Activated gamma-delta T cell (primary cell): Measurements from ENCODE around the gene DNAH10.
"Not testable (repeated sequence)": the region's sequence is repeated elsewhere in the genome, so short reads cannot be mapped to it uniquely, and the experiment has no call there.

Experiments
- DNase-seq: peaks from one replicate; lab custom pipeline; 2025; lab: John Stamatoyannopoulos, UW

Gene DNAH10

GRCh38 chr12:123908884-123909725 is 147.0 kb downstream of the DNAH10 start:
- DNase-seq, result no peak

- no peak for DNase-seq
These were observed 148.0 kb downstream of the DNAH10 start for GRCh38 chr12:123910057-123910456.

GRCh38 chr12:123910761-123911193 is 148.7 kb downstream of the DNAH10 start:
- DNase-seq, result no peak

- DNase-seq, result not testable (repeated sequence)
These were observed 149.7 kb downstream of the DNAH10 start for GRCh38 chr12:123911672-123912409.

GRCh38 chr12:123912415-123913380 is 150.6 kb downstream of the DNAH10 start:
- no peak for DNase-seq

GRCh38 chr12:123914726-123915333 is 152.7 kb downstream of the DNAH10 start:
- DNase-seq, result no peak

- DNase-seq, result no peak
These were observed 154.6 kb downstream of the DNAH10 start for GRCh38 chr12:123916729-123917128.

GRCh38 chr12:123917337-123917850 is 155.3 kb downstream of the DNAH10 start:
- no peak for DNase-seq

- DNase-seq, result no peak
These were observed 157.9 kb downstream of the DNAH10 start for GRCh38 chr12:123919980-123920360.

GRCh38 chr12:123923038-123923437 is 160.9 kb downstream of the DNAH10 start:
- DNase-seq, result no peak

- DNase-seq, result no peak
These were observed 161.8 kb downstream of the DNAH10 start for GRCh38 chr12:123923927-123924326.

- no peak for DNase-seq
These were observed 162.4 kb downstream of the DNAH10 start for GRCh38 chr12:123924539-123924938.

- no peak for DNase-seq
These were observed 166.3 kb downstream of the DNAH10 start for GRCh38 chr12:123928274-123928865.

- DNase-seq, result no peak
These were observed 166.8 kb downstream of the DNAH10 start for GRCh38 chr12:123928897-123929296.

- no peak for DNase-seq
These were observed 168.0 kb downstream of the DNAH10 start for GRCh38 chr12:123929946-123930583.

GRCh38 chr12:123931686-123932321 is 169.7 kb downstream of the DNAH10 start:
- no peak for DNase-seq

- DNase-seq, result no peak
These were observed 171.1 kb downstream of the DNAH10 start for GRCh38 chr12:123933214-123933613.

- DNase-seq, result no peak
These were observed 172.0 kb downstream of the DNAH10 start for GRCh38 chr12:123934016-123934620.

GRCh38 chr12:123934829-123935228 is 172.7 kb downstream of the DNAH10 start:
- DNase-seq, result no peak
